OCI-LY3 (cell line): ENCODE data around the gene LRP1B.

Experiments
- H2AFZ ChIP-seq: fragments of 200-600, 300-600 bp; shearing (Covaris generic); 2 replicates; pipeline ENCODE4 v1.6.0; 2014; ENCODE audit warnings: antibody characterized with exemption, low read depth, low read length
- H3K27ac ChIP-seq: fragments of 200-600, 300-600 bp; sonication (generic); 2 replicates; pipeline ENCODE4 v1.5.1; 2014; ENCODE audit warnings: mild to moderate bottlenecking, low read length, moderate library complexity, mixed read lengths
- H3K27me3 ChIP-seq: fragments of 200-600, 300-600 bp; sonication (generic); 2 replicates; pipeline ENCODE4 v1.6.1; 2014; ENCODE audit warnings: low read depth, low read length, mixed read lengths
- H3K36me3 ChIP-seq: fragments of 200-600, 300-600 bp; sonication (generic); replicated peaks from 2 replicates; pipeline ENCODE3; 2014; ENCODE audit warnings: low read depth, low read length, mixed read lengths
- H3K4me1 ChIP-seq: fragments of 300-600, 200-600 bp; sonication (generic); 2 replicates; pipeline ENCODE4 v1.6.1; 2014; ENCODE audit warnings: low read length, mixed read lengths
- H3K4me2 ChIP-seq: fragments of 200-600, 300-600 bp; sonication (generic); 2 replicates; pipeline ENCODE4 v1.6.1; 2014; ENCODE audit warnings: low read length, mixed read lengths
- H3K4me3 ChIP-seq: fragments of 300-600, 200-600 bp; sonication (generic); 2 replicates; pipeline ENCODE4 v1.5.1; 2014; ENCODE audit warnings: antibody characterized with exemption, mild to moderate bottlenecking, low read length, moderate library complexity
- H3K79me2 ChIP-seq: fragments of 300-600, 200-600 bp; shearing (Covaris generic); 2 replicates; pipeline ENCODE4 v1.6.1; 2014; ENCODE audit warnings: mild to moderate bottlenecking, low read length, mixed read lengths
- H3K9ac ChIP-seq: fragments of 300-600, 200-600 bp; shearing (Covaris generic); 2 replicates; pipeline ENCODE4 v1.6.0; 2014; ENCODE audit warnings: mild to moderate bottlenecking, low read length, moderate library complexity
- H3K9me3 ChIP-seq: fragments of 200-600, 300-600 bp; shearing (Covaris generic); 2 replicates; pipeline ENCODE4 v1.6.1; 2014; ENCODE audit warnings: low read length, mixed read lengths; ENCODE audit not compliant: insufficient read depth
- H4K20me1 ChIP-seq: fragments of 200-600, 300-600 bp; sonication (generic); 2 replicates; pipeline ENCODE4 v1.6.1; 2016; ENCODE audit warnings: low read length, mixed read lengths; ENCODE audit not compliant: insufficient read depth
- EZH2phosphoT487 ChIP-seq: fragments of 200-600 bp; shearing (Covaris generic); IDR thresholded peaks from 2 replicates; pipeline ENCODE4 v1.6.1; 2018; ENCODE audit warnings: antibody characterized with exemption, mixed run types, low read depth
- TF ChIP-seq, protein P1 (sequence below): fragments of 200-600, 300-600 bp; sonication (generic); IDR thresholded peaks from 2 replicates; pipeline ENCODE4 v1.5.1; 2014; ENCODE audit warnings: antibody characterized with exemption, low read length, low read depth

Gene LRP1B

DNA sequence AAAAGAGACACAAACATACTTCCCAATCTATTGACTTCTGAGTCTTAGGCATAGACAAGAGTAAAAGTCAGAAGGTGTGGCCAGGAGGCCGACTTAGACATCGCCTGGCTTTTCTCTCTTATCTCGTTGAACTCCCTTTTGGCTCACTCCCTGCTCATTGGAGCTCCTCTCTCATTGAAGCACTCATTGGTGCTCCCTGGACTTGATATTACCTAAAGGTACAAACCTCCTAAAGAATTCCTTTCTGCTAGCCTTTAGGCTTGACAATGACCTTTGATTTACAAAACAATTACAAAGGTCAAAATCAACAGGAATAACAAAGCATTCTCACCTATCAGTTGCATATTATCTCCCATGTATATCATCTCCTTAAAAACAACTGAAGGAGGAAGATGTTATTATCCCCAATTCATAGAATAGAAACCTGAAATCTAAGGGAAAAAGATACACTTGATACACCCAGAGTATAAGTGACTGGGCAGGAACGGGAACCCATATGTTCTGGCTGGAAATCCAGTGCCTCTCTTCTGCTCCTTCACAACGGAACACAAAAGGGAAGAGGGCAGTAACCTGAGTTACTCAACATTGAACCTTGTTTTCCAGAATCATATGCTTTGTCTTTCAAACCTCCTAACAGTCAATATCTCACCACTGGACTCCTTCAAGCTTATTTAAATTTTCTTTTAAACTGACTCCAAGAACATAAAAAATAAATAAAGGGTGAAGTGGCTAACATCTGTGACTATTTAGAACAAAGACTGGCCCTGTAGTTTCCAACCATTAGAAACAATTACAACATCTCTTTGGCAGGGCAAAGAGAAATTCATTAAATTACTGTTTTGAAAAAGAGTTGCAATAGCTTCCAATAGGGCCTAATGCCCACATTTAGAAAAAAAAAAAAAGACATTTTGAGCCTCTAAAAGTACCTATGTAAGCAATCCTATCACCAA is 1247.9 kb downstream of the LRP1B start:
- H3K27me3 ChIP-seq: no peaks in the 10 kb centered on the region
- H3K4me2 ChIP-seq: no peak overlapping the region
- H3K4me1 ChIP-seq: no peaks in the 10 kb centered on the region
- no peak overlapping the region for H3K9ac ChIP-seq
- no peak overlapping the region for H3K4me3 ChIP-seq
- peaks cover 4% of the 10 kb centered on the region; the same call in 1 of the 2 replicates for H3K9me3 ChIP-seq
- no peak for TF ChIP-seq EZH2phosphoT487
- TF ChIP-seq, protein P1, sequence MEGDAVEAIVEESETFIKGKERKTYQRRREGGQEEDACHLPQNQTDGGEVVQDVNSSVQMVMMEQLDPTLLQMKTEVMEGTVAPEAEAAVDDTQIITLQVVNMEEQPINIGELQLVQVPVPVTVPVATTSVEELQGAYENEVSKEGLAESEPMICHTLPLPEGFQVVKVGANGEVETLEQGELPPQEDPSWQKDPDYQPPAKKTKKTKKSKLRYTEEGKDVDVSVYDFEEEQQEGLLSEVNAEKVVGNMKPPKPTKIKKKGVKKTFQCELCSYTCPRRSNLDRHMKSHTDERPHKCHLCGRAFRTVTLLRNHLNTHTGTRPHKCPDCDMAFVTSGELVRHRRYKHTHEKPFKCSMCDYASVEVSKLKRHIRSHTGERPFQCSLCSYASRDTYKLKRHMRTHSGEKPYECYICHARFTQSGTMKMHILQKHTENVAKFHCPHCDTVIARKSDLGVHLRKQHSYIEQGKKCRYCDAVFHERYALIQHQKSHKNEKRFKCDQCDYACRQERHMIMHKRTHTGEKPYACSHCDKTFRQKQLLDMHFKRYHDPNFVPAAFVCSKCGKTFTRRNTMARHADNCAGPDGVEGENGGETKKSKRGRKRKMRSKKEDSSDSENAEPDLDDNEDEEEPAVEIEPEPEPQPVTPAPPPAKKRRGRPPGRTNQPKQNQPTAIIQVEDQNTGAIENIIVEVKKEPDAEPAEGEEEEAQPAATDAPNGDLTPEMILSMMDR: no peak
- H3K27ac ChIP-seq: no peak overlapping the region
- H2AFZ ChIP-seq: no peak overlapping the region; the same call in 1 of the 2 replicates
- no peaks in the 10 kb centered on the region for H3K79me2 ChIP-seq
- H4K20me1 ChIP-seq: no peaks in the 10 kb centered on the region
- no peaks in the 10 kb centered on the region for H3K36me3 ChIP-seq

DNA sequence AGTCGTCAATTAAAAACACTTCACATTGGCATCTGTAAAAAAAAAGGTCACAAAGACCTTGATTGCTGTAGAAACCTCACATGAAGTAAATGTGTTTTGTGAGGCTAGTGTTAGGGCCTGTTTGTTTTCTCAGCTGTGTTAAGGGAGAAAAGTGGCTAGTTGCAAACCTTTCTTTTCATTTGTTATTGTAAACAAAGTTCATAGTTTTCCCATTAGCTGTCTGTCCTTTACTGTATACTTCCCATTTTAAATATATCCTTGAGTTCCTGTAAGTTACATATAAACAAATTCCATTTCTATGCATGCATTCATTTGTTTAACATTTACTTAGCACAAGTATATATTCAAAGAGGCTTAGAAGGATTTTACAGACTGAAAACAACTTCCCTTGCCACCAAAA is 1250.2 kb downstream of the LRP1B start:
- no peaks in the 10 kb centered on the region for H3K4me1 ChIP-seq
- H2AFZ ChIP-seq: no peak overlapping the region
- no peaks in the 10 kb centered on the region for H4K20me1 ChIP-seq
- peaks cover 19% of the 10 kb centered on the region; the same call in 1 of the 2 replicates for H3K9me3 ChIP-seq
- TF ChIP-seq, protein P1: no peak
- no peak for TF ChIP-seq EZH2phosphoT487
- no peak overlapping the region for H3K9ac ChIP-seq
- no peak overlapping the region for H3K4me2 ChIP-seq
- no peak overlapping the region for H3K27ac ChIP-seq
- H3K27me3 ChIP-seq: no peaks in the 10 kb centered on the region
- no peaks in the 10 kb centered on the region for H3K36me3 ChIP-seq
- H3K79me2 ChIP-seq: no peaks in the 10 kb centered on the region
- H3K4me3 ChIP-seq: no peak overlapping the region

DNA sequence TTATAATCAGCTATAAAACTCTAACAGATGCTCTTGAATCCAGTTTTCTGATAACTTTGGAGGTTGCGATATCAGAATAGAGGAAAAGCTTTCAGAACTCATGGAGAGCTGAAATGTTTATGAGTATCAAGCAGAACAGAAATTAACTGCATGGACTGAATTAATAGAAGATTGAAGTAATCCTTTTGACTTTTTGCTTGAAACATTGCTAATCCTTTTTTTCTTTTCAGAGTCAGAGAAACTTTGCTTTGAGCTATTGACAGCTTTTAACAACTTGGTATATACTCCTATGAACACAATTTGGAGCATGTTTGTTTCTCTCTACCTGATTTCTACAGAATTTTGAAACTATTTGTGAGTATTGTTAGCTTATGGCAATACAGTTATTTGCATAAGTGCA is 1254.8 kb downstream of the LRP1B start:
- no peak overlapping the region for H3K4me3 ChIP-seq
- H3K79me2 ChIP-seq: no peaks in the 10 kb centered on the region
- H3K27me3 ChIP-seq: no peaks in the 10 kb centered on the region
- no peak overlapping the region for H2AFZ ChIP-seq
- no peak overlapping the region for H3K4me2 ChIP-seq
- no peak overlapping the region for H3K9ac ChIP-seq
- TF ChIP-seq, protein P1: no peak
- TF ChIP-seq EZH2phosphoT487: no peak
- H3K9me3 ChIP-seq: peaks cover 33% of the 10 kb centered on the region; the same call in 1 of the 2 replicates
- H3K4me1 ChIP-seq: no peaks in the 10 kb centered on the region
- H3K36me3 ChIP-seq: no peaks in the 10 kb centered on the region
- H4K20me1 ChIP-seq: no peaks in the 10 kb centered on the region
- H3K27ac ChIP-seq: no peak overlapping the region

DNA sequence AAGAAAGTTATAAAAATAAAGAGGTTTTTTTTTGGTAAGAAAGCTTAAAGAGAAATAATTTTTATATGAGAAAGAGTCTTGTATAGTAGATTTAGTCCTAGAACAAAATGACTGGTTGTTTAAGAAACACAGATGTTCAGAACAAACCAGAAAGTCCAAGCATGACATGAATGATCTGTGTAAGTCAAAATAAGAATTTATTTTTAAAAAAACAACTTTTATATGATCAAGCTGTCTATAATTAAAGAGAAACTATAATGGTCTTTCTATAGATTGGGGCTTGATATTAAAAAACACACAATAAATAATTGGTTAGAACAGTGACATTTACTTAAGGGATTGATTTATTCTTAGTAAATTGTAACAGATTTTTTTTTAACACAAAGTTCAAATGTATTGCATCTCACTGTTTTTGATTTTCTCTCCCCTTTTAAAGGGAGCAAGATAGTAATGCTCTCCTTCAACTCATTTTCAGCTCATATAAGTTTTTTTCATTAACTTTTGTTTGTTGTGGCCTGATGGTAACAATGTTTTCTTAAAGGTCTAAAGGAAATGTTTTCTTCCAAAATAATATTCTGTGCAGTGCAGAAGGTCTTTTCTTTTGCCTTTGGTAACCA is 1256.8 kb downstream of the LRP1B start:
- no peaks in the 10 kb centered on the region for H3K36me3 ChIP-seq
- H3K27me3 ChIP-seq: no peaks in the 10 kb centered on the region
- no peak overlapping the region for H3K4me3 ChIP-seq
- no peaks in the 10 kb centered on the region for H3K4me1 ChIP-seq
- no peak overlapping the region for H2AFZ ChIP-seq
- H3K9me3 ChIP-seq: peaks cover 36% of the 10 kb centered on the region; the same call in 1 of the 2 replicates
- H4K20me1 ChIP-seq: no peaks in the 10 kb centered on the region
- H3K27ac ChIP-seq: no peak overlapping the region
- H3K79me2 ChIP-seq: no peaks in the 10 kb centered on the region
- H3K4me2 ChIP-seq: no peak overlapping the region
- no peak overlapping the region for H3K9ac ChIP-seq
- TF ChIP-seq EZH2phosphoT487: no peak
- TF ChIP-seq, protein P1: no peak
